ENCODE data around the gene PRXL2A. TPM values are rescaled to one million over a fixed set of nuclear protein-coding genes. Genes with fewer than 3 reads are reported as not detected.

Gene PRXL2A
- total and polyA plus RNA-seq, 2 of the 4 experiments (the other 2 are of a cell fraction), result 0.90 to 0.92 TPM

DNA sequence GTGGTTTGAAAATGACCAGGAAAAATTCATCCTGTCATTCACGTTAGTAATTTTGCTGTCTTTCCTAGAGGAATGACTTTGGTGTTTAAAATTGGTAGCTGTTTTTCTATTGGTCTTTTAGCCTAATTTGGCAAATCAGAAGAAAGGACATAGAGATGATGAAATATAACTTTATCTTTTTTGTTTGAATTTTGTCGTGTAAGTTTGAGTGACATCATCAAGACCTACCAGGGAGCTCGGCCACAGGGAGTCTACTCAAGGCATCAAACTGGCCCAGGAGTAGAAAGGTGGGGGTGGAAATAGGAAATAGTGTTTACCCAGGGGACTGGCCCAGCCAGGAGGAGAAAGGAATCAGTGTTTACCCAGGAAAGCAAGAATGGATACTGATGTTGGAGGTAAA, 24.8 kb downstream of the PRXL2A start:
- H3K4me2 ChIP-seq (ENCODE audit: low read depth, low read length), result no peak overlapping the region
- no TSS peak for BruUV-seq (replicated peaks)
- H4K5ac ChIP-seq (ENCODE audit: low read depth, low read length), result no peak overlapping the region
- H3K4ac ChIP-seq (ENCODE audit: low read depth, low read length), result no peak overlapping the region
- H2AFZ ChIP-seq (replicated peaks; ENCODE audit: low read length, poor library complexity), result no peak overlapping the region
- no peaks in the 10 kb centered on the region for H3K9me1 ChIP-seq (ENCODE audit: insufficient read depth, low read length)
- no peak overlapping the region for H2BK15ac ChIP-seq (ENCODE audit: low read depth, low read length)
- no peak overlapping the region for H3K23ac ChIP-seq (ENCODE audit: low read depth, low read length)
- H2BK20ac ChIP-seq (ENCODE audit: low read depth, low read length), result no peak overlapping the region
- H3K27me3 ChIP-seq (ENCODE audit: control insufficient read depth, insufficient read depth, low read length), result peaks cover 2% of the 10 kb centered on the region
- H2AK5ac ChIP-seq (ENCODE audit: low read depth, low read length), result no peak overlapping the region
- no CpG with 5 or more reads among the region's 3 CpGs for WGBS, 2 experiments (ENCODE audit: extremely low coverage in 2 of 2, insufficient read length in 1 of 2)
- H2BK120ac ChIP-seq (ENCODE audit: low read depth, low read length), result no peak overlapping the region
- H4K8ac ChIP-seq (ENCODE audit: low read depth in 2 of 2, low read length in 2 of 2), result no peak overlapping the region
- no peak overlapping the region for H3K56ac ChIP-seq (ENCODE audit: extremely low read depth, insufficient read depth, low read length)
- H3K18ac ChIP-seq (ENCODE audit: low read depth, low read length), result no peak overlapping the region
- ChIA-PET CTCF (no interaction called here), POLR2A (ENCODE audit: unreplicated experiment) (no interaction called here)
- no peak overlapping the region for H2BK5ac ChIP-seq (ENCODE audit: low read depth, low read length, poor library complexity, severe bottlenecking)
- H4K91ac ChIP-seq (ENCODE audit: insufficient read depth, low read depth, low read length), result no peak overlapping the region
- no peak overlapping the region for H3K14ac ChIP-seq (replicated peaks; ENCODE audit: low read depth, low read length)
- no peak overlapping the region for H3K4me3 ChIP-seq (ENCODE audit: insufficient read depth, low read depth, low read length)
- H3K4me1 ChIP-seq (ENCODE audit: control insufficient read depth, insufficient read depth, low read length), result no peaks in the 10 kb centered on the region
- no peaks in the 10 kb centered on the region; a peak in 1 of 4 replicates for H3K79me1 ChIP-seq (ENCODE audit: low read depth in 1 of 2, low read length in 2 of 2)
- intact Hi-C loops (cut with micrococcal nuclease), result no loop called here
- TF ChIP-seq, protein P1, sequence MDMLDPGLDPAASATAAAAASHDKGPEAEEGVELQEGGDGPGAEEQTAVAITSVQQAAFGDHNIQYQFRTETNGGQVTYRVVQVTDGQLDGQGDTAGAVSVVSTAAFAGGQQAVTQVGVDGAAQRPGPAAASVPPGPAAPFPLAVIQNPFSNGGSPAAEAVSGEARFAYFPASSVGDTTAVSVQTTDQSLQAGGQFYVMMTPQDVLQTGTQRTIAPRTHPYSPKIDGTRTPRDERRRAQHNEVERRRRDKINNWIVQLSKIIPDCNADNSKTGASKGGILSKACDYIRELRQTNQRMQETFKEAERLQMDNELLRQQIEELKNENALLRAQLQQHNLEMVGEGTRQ (IDR thresholded peaks at IDR 0.05; ENCODE audit: low read depth, low read length), result no peak
- TF ChIP-seq MAFK (IDR thresholded peaks at IDR 0.05; ENCODE audit: low read depth, low read length) (no peak), CHD1 (IDR thresholded peaks at IDR 0.05; ENCODE audit: low read depth, low read length) (no peak), RCOR1 (IDR thresholded peaks at IDR 0.05; ENCODE audit: insufficient replicate concordance, low read length) (no peak), BHLHE40 (IDR thresholded peaks at IDR 0.05; ENCODE audit: low read depth, low read length) (no peak), RAD21 (IDR thresholded peaks at IDR 0.05; ENCODE audit: low read length) (no peak), POLR2A (IDR thresholded peaks at IDR 0.05; ENCODE audit: low read depth, low read length) (no peak), RFX5 (IDR thresholded peaks at IDR 0.05; ENCODE audit: low read depth, low read length) (no peak), FOS (IDR thresholded peaks at IDR 0.05; ENCODE audit: low read depth, low read length) (no peak), MXI1 (IDR thresholded peaks at IDR 0.05; ENCODE audit: borderline replicate concordance, low read depth, low read length) (no peak), SMC3 (IDR thresholded peaks at IDR 0.05; ENCODE audit: low read depth, low read length) (no peak), NFE2L2 (IDR thresholded peaks at IDR 0.05; ENCODE audit: low read depth, low read length) (no peak), MAZ (IDR thresholded peaks at IDR 0.05; ENCODE audit: borderline replicate concordance, low read depth, low read length) (no peak), CEBPB (IDR thresholded peaks at IDR 0.05; ENCODE audit: low read depth, low read length) (no peak)
- TF ChIP-seq, protein P2, sequence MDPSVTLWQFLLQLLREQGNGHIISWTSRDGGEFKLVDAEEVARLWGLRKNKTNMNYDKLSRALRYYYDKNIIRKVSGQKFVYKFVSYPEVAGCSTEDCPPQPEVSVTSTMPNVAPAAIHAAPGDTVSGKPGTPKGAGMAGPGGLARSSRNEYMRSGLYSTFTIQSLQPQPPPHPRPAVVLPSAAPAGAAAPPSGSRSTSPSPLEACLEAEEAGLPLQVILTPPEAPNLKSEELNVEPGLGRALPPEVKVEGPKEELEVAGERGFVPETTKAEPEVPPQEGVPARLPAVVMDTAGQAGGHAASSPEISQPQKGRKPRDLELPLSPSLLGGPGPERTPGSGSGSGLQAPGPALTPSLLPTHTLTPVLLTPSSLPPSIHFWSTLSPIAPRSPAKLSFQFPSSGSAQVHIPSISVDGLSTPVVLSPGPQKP (IDR thresholded peaks at IDR 0.05; ENCODE audit: borderline replicate concordance, low read depth, low read length), result no peak
- TF ChIP-seq, protein P3, sequence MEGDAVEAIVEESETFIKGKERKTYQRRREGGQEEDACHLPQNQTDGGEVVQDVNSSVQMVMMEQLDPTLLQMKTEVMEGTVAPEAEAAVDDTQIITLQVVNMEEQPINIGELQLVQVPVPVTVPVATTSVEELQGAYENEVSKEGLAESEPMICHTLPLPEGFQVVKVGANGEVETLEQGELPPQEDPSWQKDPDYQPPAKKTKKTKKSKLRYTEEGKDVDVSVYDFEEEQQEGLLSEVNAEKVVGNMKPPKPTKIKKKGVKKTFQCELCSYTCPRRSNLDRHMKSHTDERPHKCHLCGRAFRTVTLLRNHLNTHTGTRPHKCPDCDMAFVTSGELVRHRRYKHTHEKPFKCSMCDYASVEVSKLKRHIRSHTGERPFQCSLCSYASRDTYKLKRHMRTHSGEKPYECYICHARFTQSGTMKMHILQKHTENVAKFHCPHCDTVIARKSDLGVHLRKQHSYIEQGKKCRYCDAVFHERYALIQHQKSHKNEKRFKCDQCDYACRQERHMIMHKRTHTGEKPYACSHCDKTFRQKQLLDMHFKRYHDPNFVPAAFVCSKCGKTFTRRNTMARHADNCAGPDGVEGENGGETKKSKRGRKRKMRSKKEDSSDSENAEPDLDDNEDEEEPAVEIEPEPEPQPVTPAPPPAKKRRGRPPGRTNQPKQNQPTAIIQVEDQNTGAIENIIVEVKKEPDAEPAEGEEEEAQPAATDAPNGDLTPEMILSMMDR (conservative IDR thresholded peaks at IDR 0.05; ENCODE audit: low read depth, low read length), result no peak
- in situ Hi-C loops (cut with MboI; ENCODE audit: low sequenced_read_pairs), result loop anchor here (25.0 kb wide), 1 partner anchor 479 kb away; no protein-coding TSS in a partner anchor
- no peak overlapping the region for H3K9ac ChIP-seq (ENCODE audit: low read depth, low read length)
- DNase-seq, result no peak
- H3K9me3 ChIP-seq (ENCODE audit: control insufficient read depth, insufficient read depth, low read length), result no peaks in the 10 kb centered on the region
- no peak for ATAC-seq (ENCODE audit: low read depth)
- no peak overlapping the region for H2AK9ac ChIP-seq (replicated peaks; ENCODE audit: low read depth, low read length, poor library complexity)
- dilution Hi-C loops (cut with HindIII; ENCODE audit: low sequenced_read_pairs, unreplicated experiment), result no loop called here
- no peaks in the 10 kb centered on the region for H4K20me1 ChIP-seq (ENCODE audit: insufficient read depth, low read length)
- H3K27ac ChIP-seq (ENCODE audit: insufficient read depth, low read length), result no peak overlapping the region
- H3K36me3 ChIP-seq (ENCODE audit: control insufficient read depth, insufficient read depth, low read length), result no peaks in the 10 kb centered on the region

Measured in IMR-90 (cell line).